GM20000 (cell line): ENCODE data around the gene COMMD8.

Experiments used
- DNase-seq: peaks from one replicate; pipeline ENCODE4 v3.0.0; 2012; ENCODE audit warnings: low spot score
- CTCF ChIP-seq: IDR thresholded peaks from 2 replicates; pipeline ENCODE4 v1.5.1; 2012; ENCODE audit warnings: mild to moderate bottlenecking, control low read depth; ENCODE audit errors: extremely low read depth, missing control alignments

Gene COMMD8

GRCh38 chr4:47425628-47426027 is 37.9 kb downstream of the COMMD8 start:
- no peak for TF ChIP-seq CTCF
- no peak for DNase-seq

- no peak for TF ChIP-seq CTCF
- no peak for DNase-seq
Measured at GRCh38 chr4:47419296-47419695, 44.2 kb downstream of the COMMD8 start.

GRCh38 chr4:47418147-47418546 is 45.4 kb downstream of the COMMD8 start:
- no peak for TF ChIP-seq CTCF

GRCh38 chr4:47415719-47416118 is 47.8 kb downstream of the COMMD8 start:
- no peak for DNase-seq
- TF ChIP-seq CTCF, result no peak

More at GRCh38 chr4:47418147-47418546, 45.4 kb downstream of the COMMD8 start:
- no peak for DNase-seq

- no peak for TF ChIP-seq CTCF
- no peak for DNase-seq
Measured at GRCh38 chr4:47413521-47413920, 50.0 kb downstream of the COMMD8 start.

- no peak for TF ChIP-seq CTCF
- DNase-seq, result no peak
Measured at GRCh38 chr4:47410271-47410670, 53.2 kb downstream of the COMMD8 start.

GRCh38 chr4:47406408-47406807 is 57.1 kb downstream of the COMMD8 start:
- TF ChIP-seq CTCF, result no peak
- DNase-seq, result no peak
